Endothelial cell of umbilical vein (primary cell): ENCODE measurements around the gene ABTB1. TPM values are rescaled to one million over a fixed set of nuclear protein-coding genes. Genes with fewer than 3 reads are reported as not detected.

Experiments used
- BruUV-seq: library from RNA; stranded (reverse); fragments of 400-500 nt; replicated peaks from 2 replicates; lab custom pipeline; 2021; lab: Mats Ljungman, UMichigan
- CTCF ChIA-PET: fragments of 300-600, 350-600 bp; sonication (Branson Sonifier 250); formaldehyde crosslinking; loops from one replicate; lab custom pipeline; 2021; ENCODE audit warnings: antibody characterized with exemption, inconsistent platforms; lab: Charles Lee
- POLR2A ChIA-PET: fragments of 300-600, 350-600 bp; sonication (Branson Sonifier 250); formaldehyde crosslinking; loops from one replicate; lab custom pipeline; 2021; ENCODE audit warnings: antibody characterized with exemption, inconsistent platforms; lab: Charles Lee
- DNase-seq: peaks from one replicate; pipeline ENCODE4 v3.0.0-alpha.2; 2011; ENCODE audit warnings: low read depth, low spot score
- FAIRE-seq: peaks from 2 replicates; lab custom pipeline; 2011; peaks lifted over from hg19 to GRCh38; lab: Jason Lieb, UNC
- H2AFZ ChIP-seq: 2 replicates; pipeline ENCODE4 v1.6.0; 2012; ENCODE audit warnings: low read depth, low read length, control low read depth, inconsistent platforms
- H3K27ac ChIP-seq: 2 replicates; pipeline ENCODE4 v1.5.1; 2011; ENCODE audit warnings: low read depth, mild to moderate bottlenecking, control low read depth, low read length, moderate library complexity; ENCODE audit not compliant: insufficient read depth
- H3K27me3 ChIP-seq, 2 experiments: 2 replicates each; pipeline versions ENCODE4 v1.6.0 to v1.6.1; 2011; ENCODE audit warnings: low read length in 2 of 2, mixed read lengths in 1 of 2; ENCODE audit not compliant: control insufficient read depth in 2 of 2, insufficient read depth in 2 of 2
- H3K36me3 ChIP-seq, 2 experiments: 2 replicates in 1 of 2; 3 replicates in 1 of 2; pipeline ENCODE4 v1.5.1; 2011; ENCODE audit warnings: low read length in 2 of 2, mild to moderate bottlenecking in 1 of 2, moderate library complexity in 1 of 2; ENCODE audit not compliant: control insufficient read depth in 2 of 2, insufficient read depth in 2 of 2; ENCODE audit errors: extremely low read depth in 1 of 2
- H3K4me1 ChIP-seq: 3 replicates; pipeline ENCODE4 v1.5.1; 2011; ENCODE audit warnings: mild to moderate bottlenecking, low read length; ENCODE audit not compliant: control insufficient read depth, insufficient read depth; ENCODE audit errors: extremely low read depth
- H3K4me2 ChIP-seq: 2 replicates; pipeline ENCODE4 v1.6.1; 2011; ENCODE audit warnings: low read length, control low read depth, mixed read lengths; ENCODE audit not compliant: insufficient read depth
- H3K4me3 ChIP-seq, 3 experiments: fragments of 200-600 bp in 1 of 3; sonication (generic), shearing (Covaris generic) in 1 of 3; replicated peaks in 1 of 3; 2 replicates each; pipeline ENCODE4 v1.5.1; 2011 to 2016; ENCODE audit warnings: control low read depth in 3 of 3, low read length in 3 of 3, mild to moderate bottlenecking in 2 of 3, inconsistent platforms in 1 of 3, low read depth in 1 of 3, moderate library complexity in 1 of 3; ENCODE audit not compliant: insufficient read depth in 1 of 3
- H3K79me2 ChIP-seq: 2 replicates; pipeline ENCODE4 v1.6.0; 2012; ENCODE audit warnings: low read length, inconsistent platforms; ENCODE audit not compliant: control insufficient read depth, insufficient read depth
- H3K9ac ChIP-seq: replicated peaks from 2 replicates; pipeline ENCODE3; 2011; ENCODE audit warnings: low read length, control low read depth; ENCODE audit not compliant: insufficient read depth; ENCODE audit errors: extremely low read depth
- H3K9me1 ChIP-seq: replicated peaks from 3 replicates; pipeline ENCODE4 v1.6.0; 2011; ENCODE audit warnings: mild to moderate bottlenecking, low read length; ENCODE audit not compliant: control insufficient read depth, insufficient read depth; ENCODE audit errors: extremely low read depth
- H3K9me3 ChIP-seq: replicated peaks from 2 replicates; pipeline ENCODE4 v1.5.1; 2012; ENCODE audit warnings: low read length, inconsistent platforms; ENCODE audit not compliant: control insufficient read depth, insufficient read depth
- H4K20me1 ChIP-seq: replicated peaks from 2 replicates; pipeline ENCODE3; 2011; ENCODE audit warnings: mild to moderate bottlenecking, low read length; ENCODE audit not compliant: control insufficient read depth, insufficient read depth; ENCODE audit errors: extremely low read depth
- CTCF ChIP-seq, 2 donors: IDR thresholded peaks; 1 replicate in 1 of 2; 2 replicates in 1 of 2; pipeline ENCODE4 v1.5.1; 2011; ENCODE audit warnings: low read length in 2 of 2, mild to moderate bottlenecking in 2 of 2, moderate library complexity in 2 of 2, control low read depth in 1 of 2, inconsistent platforms in 1 of 2, low read depth in 1 of 2; ENCODE audit not compliant: insufficient read depth in 1 of 2; ENCODE audit errors: extremely low read depth in 1 of 2
- EZH2 ChIP-seq: IDR thresholded peaks from 2 replicates; pipeline ENCODE4 v1.6.1; 2012; ENCODE audit warnings: borderline replicate concordance, low read depth, mild to moderate bottlenecking, moderate library complexity, low read length, inconsistent platforms; ENCODE audit not compliant: severe bottlenecking
- FOS ChIP-seq: IDR thresholded peaks from 2 replicates; pipeline ENCODE4 v1.6.1; 2011; ENCODE audit warnings: mild to moderate bottlenecking, low read length, moderate library complexity, borderline replicate concordance; ENCODE audit not compliant: insufficient read depth
- GATA2 ChIP-seq: IDR thresholded peaks from 2 replicates; pipeline ENCODE4 v1.7.0; 2011; ENCODE audit warnings: low read depth, mild to moderate bottlenecking, moderate library complexity, mixed read lengths, low read length; ENCODE audit not compliant: insufficient read length, insufficient read depth
- JUN ChIP-seq: IDR thresholded peaks from 2 replicates; pipeline ENCODE4 v1.6.1; 2011; ENCODE audit warnings: borderline replicate concordance, low read depth; ENCODE audit not compliant: insufficient read length, insufficient read depth
- MYC ChIP-seq: IDR thresholded peaks from one replicate; pipeline ENCODE4 v1.6.1; 2011; ENCODE audit warnings: mild to moderate bottlenecking, low read depth, low read length
- POLR2A ChIP-seq: IDR thresholded peaks from 2 replicates; pipeline ENCODE4 v1.6.1; 2012; ENCODE audit warnings: low read depth, mild to moderate bottlenecking, control low read depth, low read length
- POLR2AphosphoS5 ChIP-seq: IDR thresholded peaks from 2 replicates; pipeline ENCODE4 v1.6.1; 2012; ENCODE audit warnings: low read depth, mild to moderate bottlenecking, control low read depth, low read length, moderate library complexity; ENCODE audit not compliant: insufficient read depth
- dilution Hi-C: fragments of 300-500 bp; cut with MboI; formaldehyde crosslinking; loops from one replicate; pipeline ENCODE4 v1.15.0; 2019; ENCODE audit warnings: low sequenced_read_pairs; ENCODE audit not compliant: extremely low pct_ligation_motif_present
- intact Hi-C: fragments of 100-400 bp; cut with micrococcal nuclease; formaldehyde crosslinking; loops from one replicate; pipeline ENCODE4 v1.10.0; 2022
- polyA plus RNA-seq, 4 experiments: library from polyadenylated mRNA; depleted of rRNA in 3 of 4; stranded (reverse) in 3 of 4; unstranded in 1 of 4; fragments of >200 nt; gene quantifications; 2 replicates each; pipeline versions ENCODE4 v1.2.1 to v1.2.3, GENCODE V29; 2011 to 2012; ENCODE audit warnings: missing spikeins in 1 of 4
- total RNA-seq: library from RNA; stranded (reverse); gene quantifications from 2 replicates; pipeline ENCODE4 v1.2.3, GENCODE V29; 2021
- TF ChIP-seq, protein P1 (sequence below): IDR thresholded peaks from 2 replicates; pipeline ENCODE4 v1.6.1; 2011; ENCODE audit not compliant: insufficient read depth, insufficient read length

ABTB1 gene
- total and polyA plus RNA-seq, 2 donors (not counting 3 experiments of a cell fraction or from before 2014, with no cell fraction given), result 15.2 to 25.1 TPM

DNA sequence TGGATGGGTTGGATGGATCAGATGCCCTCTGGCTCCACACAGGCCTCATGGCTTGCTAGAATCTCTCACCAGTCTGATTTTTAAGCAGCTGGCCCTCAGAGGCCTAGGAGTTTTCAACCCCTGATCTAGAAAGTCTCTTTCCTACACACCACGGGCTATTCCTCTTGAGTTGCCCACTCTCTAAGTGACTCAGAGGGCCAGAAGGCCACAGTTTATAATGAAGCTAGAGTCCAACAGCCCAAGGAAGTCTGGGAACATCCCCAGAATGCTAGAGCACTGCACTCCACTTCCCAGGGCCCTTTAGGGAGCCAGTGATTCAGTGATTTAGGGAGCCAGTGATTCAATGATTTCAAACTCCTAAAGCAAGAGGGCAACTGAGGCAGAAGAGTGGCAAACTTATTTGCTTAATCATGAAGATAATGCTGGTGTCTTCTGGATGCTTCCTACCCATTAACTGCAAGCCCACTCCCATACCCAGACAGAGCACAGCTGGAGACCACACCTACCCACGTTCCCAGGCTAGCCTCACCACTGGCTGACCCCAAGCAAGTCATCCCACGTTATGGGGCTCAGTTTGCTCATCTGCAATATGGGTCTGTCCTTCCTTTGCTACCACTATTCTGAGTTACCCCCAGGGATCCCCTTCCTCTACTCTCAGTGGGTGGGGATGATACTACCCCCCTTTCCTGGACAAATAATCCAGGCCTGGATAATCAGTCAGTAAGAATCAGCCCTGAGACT is 36.7 kb downstream of the ABTB1 start:
- CTCF ChIA-PET, result interaction anchor here (4.6 kb wide), 1 partner anchor 13 kb away, joined by 25 read pairs; no protein-coding TSS in a partner anchor
- no TSS peak for BruUV-seq

DNA sequence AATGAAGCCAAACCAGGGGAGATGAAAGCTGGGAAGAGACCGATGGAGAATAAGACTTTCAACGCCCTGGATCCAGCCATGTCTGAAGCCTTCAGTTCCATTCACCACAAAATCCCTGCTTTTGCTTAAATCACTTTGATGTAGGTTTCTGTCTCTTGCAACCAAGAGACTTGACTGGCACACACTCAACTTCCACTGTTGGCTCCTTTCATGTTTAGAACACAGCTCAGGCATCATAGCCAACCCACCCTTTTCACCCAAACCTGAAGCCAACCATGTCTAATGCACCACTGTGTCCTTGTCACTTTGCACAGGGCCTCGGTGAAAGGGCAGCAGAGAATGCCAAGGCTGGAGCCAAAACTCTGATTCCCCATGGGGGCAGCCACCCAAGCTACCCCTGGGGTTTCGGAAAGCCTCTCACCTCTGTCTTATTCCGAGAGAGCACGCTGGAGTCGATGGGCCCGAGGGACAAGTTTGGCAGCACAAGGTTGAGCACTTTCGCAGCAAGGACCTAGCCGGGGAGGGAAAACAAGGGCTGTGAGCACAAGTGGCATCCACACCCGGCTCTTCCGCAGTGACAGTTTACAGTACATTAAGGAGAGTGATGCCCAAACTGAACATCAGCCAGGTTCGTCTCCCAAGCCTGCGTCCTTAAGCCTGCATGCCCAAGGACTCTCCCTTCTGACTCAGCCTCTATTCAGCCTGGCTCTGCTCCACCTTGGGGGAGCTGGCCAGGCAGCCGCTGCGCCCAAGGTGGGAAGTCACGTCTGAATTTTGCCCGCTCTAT is 37.6 kb downstream of the ABTB1 start:
- H3K4me2 ChIP-seq, result no peak overlapping the region
- no peak overlapping the region for H3K9ac ChIP-seq
- POLR2A ChIA-PET, result no interaction called here
- dilution Hi-C loops (no loop called here), intact Hi-C loops (no loop called here)
- no peak for DNase-seq
- no peaks in the 10 kb centered on the region for H3K27me3 ChIP-seq
- no peaks in the 10 kb centered on the region for H4K20me1 ChIP-seq
- no peaks in the 10 kb centered on the region for H3K36me3 ChIP-seq
- H3K4me1 ChIP-seq, result peaks cover 21% of the 10 kb centered on the region
- FAIRE-seq, result no peak
- CTCF ChIA-PET, result interaction anchor here (1.0 to 4.6 kb wide), 2 partner anchors 13 to 26 kb away, joined by 3 to 25 read pairs; no protein-coding TSS in a partner anchor
- H2AFZ ChIP-seq, result no peak overlapping the region
- H3K27ac ChIP-seq, result no peak overlapping the region
- no peak for TF ChIP-seq GATA2
- TF ChIP-seq MYC, result no peak
- no peak for TF ChIP-seq CTCF (IDR thresholded peaks at IDR 0.05; ENCODE audit: extremely low read depth in 1 of 2, insufficient read depth in 1 of 2, low read depth in 1 of 2, low read length in 2 of 2)
- TF ChIP-seq POLR2A, result no peak
- no peak for TF ChIP-seq EZH2
- TF ChIP-seq JUN, result no peak
- TF ChIP-seq, protein P1, sequence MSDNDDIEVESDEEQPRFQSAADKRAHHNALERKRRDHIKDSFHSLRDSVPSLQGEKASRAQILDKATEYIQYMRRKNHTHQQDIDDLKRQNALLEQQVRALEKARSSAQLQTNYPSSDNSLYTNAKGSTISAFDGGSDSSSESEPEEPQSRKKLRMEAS, result no peak
- TF ChIP-seq FOS, result no peak
- no peak for TF ChIP-seq POLR2AphosphoS5
- H3K9me1 ChIP-seq, result no peaks in the 10 kb centered on the region
- H3K9me3 ChIP-seq, result no peaks in the 10 kb centered on the region
- no peak overlapping the region for H3K4me3 ChIP-seq
- no peaks in the 10 kb centered on the region for H3K79me2 ChIP-seq
- no TSS peak for BruUV-seq

More for the DNA sequence above, 36.7 kb downstream of the ABTB1 start:
- Histone ChIP-seq H3K4me3 (no peak overlapping the region), H3K9me1 (no peaks in the 10 kb centered on the region), H3K9me3 (no peaks in the 10 kb centered on the region), H3K27me3 (no peaks in the 10 kb centered on the region), H3K9ac (no peak overlapping the region), H2AFZ (no peak overlapping the region), H3K36me3 (no peaks in the 10 kb centered on the region), H3K4me2 (no peak overlapping the region), H3K79me2 (no peaks in the 10 kb centered on the region), H4K20me1 (no peaks in the 10 kb centered on the region), H3K27ac (no peak overlapping the region), H3K4me1 (peaks cover 17% of the 10 kb centered on the region)
- dilution Hi-C loops, result no loop called here
- intact Hi-C loops, result no loop called here
- POLR2A ChIA-PET, result no interaction called here
- no peak for FAIRE-seq
- no peak for DNase-seq
- no peak for TF ChIP-seq POLR2A
- TF ChIP-seq POLR2AphosphoS5, result no peak
